ENCODE results near the gene HOXD9.

Gene HOXD9

DNA sequence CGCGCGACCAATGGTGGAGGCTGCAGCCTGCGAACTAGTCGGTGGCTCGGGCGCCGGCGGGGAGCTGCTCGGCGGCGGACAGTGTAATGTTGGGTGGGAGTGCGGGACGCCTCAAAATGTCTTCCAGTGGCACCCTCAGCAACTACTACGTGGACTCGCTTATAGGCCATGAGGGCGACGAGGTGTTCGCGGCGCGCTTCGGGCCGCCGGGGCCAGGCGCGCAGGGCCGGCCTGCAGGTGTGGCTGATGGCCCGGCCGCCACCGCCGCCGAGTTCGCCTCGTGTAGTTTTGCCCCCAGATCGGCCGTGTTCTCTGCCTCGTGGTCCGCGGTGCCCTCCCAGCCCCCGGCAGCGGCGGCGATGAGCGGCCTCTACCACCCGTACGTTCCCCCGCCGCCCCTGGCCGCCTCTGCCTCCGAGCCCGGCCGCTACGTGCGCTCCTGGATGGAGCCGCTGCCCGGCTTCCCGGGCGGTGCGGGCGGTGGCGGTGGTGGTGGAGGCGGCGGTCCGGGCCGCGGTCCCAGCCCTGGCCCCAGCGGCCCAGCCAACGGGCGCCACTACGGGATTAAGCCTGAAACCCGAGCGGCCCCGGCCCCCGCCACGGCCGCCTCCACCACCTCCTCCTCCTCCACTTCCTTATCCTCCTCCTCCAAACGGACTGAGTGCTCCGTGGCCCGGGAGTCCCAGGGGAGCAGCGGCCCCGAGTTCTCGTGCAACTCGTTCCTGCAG lies at the start of gene HOXD9:
TSS of gene HOXD9 (plus strand) at position 37 of the 728 bp plus-strand sequence. CDS start at position 87, 50 bp downstream.
- POLR2A ChIA-PET = no interaction called here

DNA sequence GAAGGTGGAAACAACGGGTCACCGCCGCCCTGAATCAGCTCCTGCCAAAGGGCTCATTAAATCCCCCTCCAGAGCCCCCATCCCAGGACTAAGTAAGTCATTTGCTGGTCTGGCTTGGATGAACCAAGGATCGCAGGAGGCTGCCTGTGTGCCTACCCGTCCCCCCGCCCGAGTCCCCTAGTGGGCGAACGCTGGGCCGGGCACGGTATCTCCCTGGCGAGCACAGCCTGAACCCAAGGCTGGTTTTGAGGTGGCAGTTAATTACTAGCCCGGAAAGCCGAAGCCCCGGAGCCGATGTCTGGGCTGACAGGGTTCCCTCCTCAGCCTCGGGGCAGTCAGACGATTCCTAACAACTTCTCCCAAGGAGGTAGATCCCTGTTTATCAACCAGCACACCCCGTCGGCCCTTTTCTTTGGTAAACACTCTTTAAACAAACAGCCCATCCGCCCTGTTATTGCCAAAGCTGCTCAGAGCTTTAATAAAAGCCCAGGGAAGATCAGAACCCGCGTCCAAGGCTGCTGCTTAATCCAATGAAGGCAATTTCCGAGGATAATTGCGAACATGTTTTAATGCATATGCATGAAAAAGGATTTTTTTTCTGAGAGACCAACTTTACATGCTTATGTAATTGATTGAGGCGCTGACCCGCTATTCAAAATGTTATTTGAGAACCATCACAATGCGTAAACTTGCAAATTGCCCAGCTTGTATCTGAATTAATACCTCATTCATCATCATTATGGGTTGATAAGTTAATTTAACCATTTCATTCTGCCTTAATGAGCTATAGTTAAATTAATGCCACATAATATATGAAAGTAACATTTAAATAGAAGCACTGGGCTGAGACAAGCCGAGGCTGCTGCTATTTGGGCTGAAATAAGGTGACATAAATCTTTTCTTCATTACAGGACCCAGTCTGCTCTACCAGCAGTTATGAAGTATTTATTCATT lies 49.3 kb upstream of the HOXD9 start:
- TF ChIP-seq, protein P1, sequence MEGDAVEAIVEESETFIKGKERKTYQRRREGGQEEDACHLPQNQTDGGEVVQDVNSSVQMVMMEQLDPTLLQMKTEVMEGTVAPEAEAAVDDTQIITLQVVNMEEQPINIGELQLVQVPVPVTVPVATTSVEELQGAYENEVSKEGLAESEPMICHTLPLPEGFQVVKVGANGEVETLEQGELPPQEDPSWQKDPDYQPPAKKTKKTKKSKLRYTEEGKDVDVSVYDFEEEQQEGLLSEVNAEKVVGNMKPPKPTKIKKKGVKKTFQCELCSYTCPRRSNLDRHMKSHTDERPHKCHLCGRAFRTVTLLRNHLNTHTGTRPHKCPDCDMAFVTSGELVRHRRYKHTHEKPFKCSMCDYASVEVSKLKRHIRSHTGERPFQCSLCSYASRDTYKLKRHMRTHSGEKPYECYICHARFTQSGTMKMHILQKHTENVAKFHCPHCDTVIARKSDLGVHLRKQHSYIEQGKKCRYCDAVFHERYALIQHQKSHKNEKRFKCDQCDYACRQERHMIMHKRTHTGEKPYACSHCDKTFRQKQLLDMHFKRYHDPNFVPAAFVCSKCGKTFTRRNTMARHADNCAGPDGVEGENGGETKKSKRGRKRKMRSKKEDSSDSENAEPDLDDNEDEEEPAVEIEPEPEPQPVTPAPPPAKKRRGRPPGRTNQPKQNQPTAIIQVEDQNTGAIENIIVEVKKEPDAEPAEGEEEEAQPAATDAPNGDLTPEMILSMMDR (IDR thresholded peaks at IDR 0.05; ENCODE audit: insufficient read depth, low read length, missing control alignments) = no peak
- ChIA-PET CTCF (interaction anchor here (1.4 kb wide), 1 partner anchor 9 kb away, joined by 5 read pairs; no protein-coding TSS in a partner anchor), POLR2A (interaction anchor here (0.6 kb wide), 1 partner anchor 349 kb away, joined by 3 read pairs; no protein-coding TSS in a partner anchor)
- H3K4me3 ChIP-seq (ENCODE audit: low read depth, low read length) = no peak overlapping the region
- no peak for DNase-seq (ENCODE audit: low read depth, low spot score)

More for the DNA sequence above, at the start of gene HOXD9:
- CTCF ChIA-PET = interaction anchor here (0.8 to 30.2 kb wide), 8 partner anchors 9 to 1040 kb away, joined by 3 to 1421 read pairs (median 14); no protein-coding TSS in a partner anchor
- TF ChIP-seq, protein P1 (IDR thresholded peaks at IDR 0.05; ENCODE audit: insufficient read depth, low read length, missing control alignments) = no peak
- no peak for DNase-seq (ENCODE audit: low read depth, low spot score)
- H3K4me3 ChIP-seq (ENCODE audit: low read depth, low read length) = peak within 1 kb of the TSS; percentile 63

DNA sequence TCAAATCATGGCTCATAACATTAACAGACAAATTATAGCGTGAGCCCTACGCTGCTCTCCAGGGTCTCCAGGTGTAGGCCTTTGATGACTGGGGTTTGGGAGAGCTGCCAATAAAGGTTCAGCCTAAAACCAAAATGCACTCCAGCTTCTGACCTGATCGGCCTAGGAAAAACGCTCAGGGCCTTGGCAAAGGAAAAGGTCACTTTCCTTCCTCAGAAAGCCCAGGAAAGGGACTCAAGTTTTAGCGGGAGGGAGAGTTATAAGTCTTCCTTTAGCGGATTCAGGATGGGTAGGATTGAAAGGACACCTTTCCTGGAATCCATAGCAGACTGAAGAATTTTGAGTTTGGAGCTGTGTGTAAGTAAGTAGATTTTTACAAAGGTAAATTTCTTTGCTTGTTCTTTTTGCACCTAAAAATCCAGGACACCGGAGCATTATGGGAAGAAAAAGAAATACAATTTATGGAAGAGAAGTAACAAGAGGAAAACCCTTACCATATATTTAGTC lies 47.5 kb upstream of the HOXD9 start:
- ChIA-PET CTCF (interaction anchor here (0.9 kb wide), 1 partner anchor 11 kb away, joined by 5 read pairs; no protein-coding TSS in a partner anchor), POLR2A (no interaction called here)
- DNase-seq (ENCODE audit: low read depth, low spot score) = no peak
- TF ChIP-seq, protein P1 (IDR thresholded peaks at IDR 0.05; ENCODE audit: insufficient read depth, low read length, missing control alignments) = no peak
- no peak overlapping the region for H3K4me3 ChIP-seq (ENCODE audit: low read depth, low read length)

DNA sequence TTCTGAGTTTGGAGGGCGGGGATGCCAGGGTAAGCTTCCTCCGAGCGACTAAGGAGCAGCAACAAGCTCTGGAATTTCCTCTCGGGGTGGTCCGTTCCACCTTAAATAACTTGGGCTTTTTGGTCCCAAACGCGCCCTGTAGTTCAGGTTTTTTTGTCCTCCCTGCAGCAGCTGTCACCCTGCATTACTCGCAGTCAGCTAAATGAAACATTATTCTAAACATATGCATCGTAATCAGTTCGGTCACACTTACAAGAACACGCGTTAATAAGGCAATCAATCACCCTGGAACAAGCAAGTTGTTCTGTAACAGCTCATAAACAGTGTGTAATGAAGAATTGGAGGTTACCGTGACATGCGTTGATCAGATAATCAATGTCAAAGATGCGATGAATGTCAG lies 47.0 kb upstream of the HOXD9 start:
- POLR2A ChIA-PET = no interaction called here
- DNase-seq (ENCODE audit: low read depth, low spot score) = no peak
- CTCF ChIA-PET = interaction anchor here (0.9 kb wide), 1 partner anchor 10 kb away, joined by 5 read pairs; no protein-coding TSS in a partner anchor

DNA sequence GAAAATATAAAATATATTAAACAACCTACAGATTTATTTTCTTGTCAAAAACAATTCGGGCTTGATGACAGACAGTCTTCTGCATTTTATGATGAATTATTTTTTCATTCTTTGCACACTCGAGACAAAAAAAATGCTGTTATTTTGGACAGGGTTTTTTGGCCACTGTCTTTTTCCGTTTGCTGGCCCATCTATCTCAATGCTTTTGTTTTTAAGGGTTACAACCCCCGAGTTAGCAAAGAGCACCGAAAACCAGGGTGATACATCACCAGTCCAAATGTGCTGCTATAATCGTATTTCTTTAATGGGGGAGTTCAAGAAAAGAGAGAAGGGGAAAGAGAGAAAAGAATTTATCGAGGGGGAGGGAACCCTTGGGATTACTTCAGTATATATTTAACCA lies 46.5 kb upstream of the HOXD9 start:
- H3K4me3 ChIP-seq (ENCODE audit: low read depth, low read length) = no peak overlapping the region
- TF ChIP-seq, protein P1 (IDR thresholded peaks at IDR 0.05; ENCODE audit: insufficient read depth, low read length, missing control alignments) = no peak
- CTCF ChIA-PET = interaction anchor here (1.1 kb wide), 1 partner anchor 12 kb away, joined by 4 read pairs; no protein-coding TSS in a partner anchor
- DNase-seq (ENCODE audit: low read depth, low spot score) = no peak
- POLR2A ChIA-PET = no interaction called here

More for the DNA sequence above, 47.0 kb upstream of the HOXD9 start:
- TF ChIP-seq, protein P1 (IDR thresholded peaks at IDR 0.05; ENCODE audit: insufficient read depth, low read length, missing control alignments) = no peak
- H3K4me3 ChIP-seq (ENCODE audit: low read depth, low read length) = no peak overlapping the region

All from AG04449 (cell line).